IMR-90 (cell line): ENCODE measurements around the gene ST6GAL2. TPM values are rescaled to one million over a fixed set of nuclear protein-coding genes. Genes with fewer than 3 reads are reported as not detected.

Source experiments
- ATAC-seq: fragments of 200-7000 bp; cut with Tn5 transposase; 2 replicates; pipeline ENCODE4 v1.9.1; 2020; ENCODE audit warnings: low read depth, mild to moderate bottlenecking, moderate library complexity
- BruUV-seq: library from RNA; stranded (reverse); fragments of 400-500 nt; replicated peaks from 2 replicates; lab custom pipeline; 2021; lab: Mats Ljungman, UMichigan
- CTCF ChIA-PET: fragments of 300-600 bp; formaldehyde crosslinking; extraction: SDS; loops from one replicate; lab custom pipeline; 2021; ENCODE audit warnings: antibody characterized with exemption; lab: Yijun Ruan, JAX
- POLR2A ChIA-PET: fragments of 300-600 bp; sonication (Branson Sonifier 250); formaldehyde crosslinking; loops from one replicate; lab custom pipeline; 2022; ENCODE audit warnings: antibody characterized with exemption; ENCODE audit not compliant: unreplicated experiment; lab: Charles Lee
- DNase-seq: peaks from one replicate; pipeline ENCODE4 v3.0.0; 2013
- H2AFZ ChIP-seq: replicated peaks from 2 replicates; pipeline ENCODE3; 2013; ENCODE audit warnings: low read length, mild to moderate bottlenecking; ENCODE audit not compliant: poor library complexity
- H2AK5ac ChIP-seq: 2 replicates; pipeline ENCODE4 v1.6.1; 2013; ENCODE audit warnings: low read depth, low read length, inconsistent platforms
- H2AK9ac ChIP-seq: replicated peaks from 2 replicates; pipeline ENCODE3; 2013; ENCODE audit warnings: mild to moderate bottlenecking, low read depth, low read length, moderate library complexity; ENCODE audit not compliant: poor library complexity
- H2BK120ac ChIP-seq: 2 replicates; pipeline ENCODE4 v1.6.1; 2013; ENCODE audit warnings: low read depth, low read length, inconsistent platforms
- H2BK15ac ChIP-seq: 3 replicates; pipeline ENCODE4 v1.6.1; 2013; ENCODE audit warnings: low read depth, low read length, inconsistent platforms
- H2BK20ac ChIP-seq: 2 replicates; pipeline ENCODE4 v1.6.1; 2013; ENCODE audit warnings: low read depth, mild to moderate bottlenecking, inconsistent platforms, low read length, moderate library complexity
- H2BK5ac ChIP-seq: 2 replicates; pipeline ENCODE4 v1.6.1; 2013; ENCODE audit warnings: mild to moderate bottlenecking, low read depth, low read length, inconsistent platforms; ENCODE audit not compliant: poor library complexity, severe bottlenecking
- H3K14ac ChIP-seq: replicated peaks from 2 replicates; pipeline ENCODE4 v1.6.1; 2013; ENCODE audit warnings: low read depth, low read length, inconsistent platforms
- H3K18ac ChIP-seq: 2 replicates; pipeline ENCODE4 v1.6.1; 2013; ENCODE audit warnings: low read depth, low read length, control low read depth
- H3K23ac ChIP-seq: 2 replicates; pipeline ENCODE4 v1.6.1; 2013; ENCODE audit warnings: low read depth, low read length, inconsistent platforms
- H3K27ac ChIP-seq: 2 replicates; pipeline ENCODE4 v1.5.1; 2013; ENCODE audit warnings: mild to moderate bottlenecking, control low read depth, low read length; ENCODE audit not compliant: insufficient read depth
- H3K27me3 ChIP-seq: 2 replicates; pipeline ENCODE4 v1.6.1; 2013; ENCODE audit warnings: low read length; ENCODE audit not compliant: control insufficient read depth, insufficient read depth
- H3K36me3 ChIP-seq: 2 replicates; pipeline ENCODE4 v1.6.1; 2013; ENCODE audit warnings: low read length, mixed read lengths; ENCODE audit not compliant: control insufficient read depth, insufficient read depth
- H3K4ac ChIP-seq: 2 replicates; pipeline ENCODE4 v1.6.1; 2013; ENCODE audit warnings: low read depth, low read length, inconsistent platforms
- H3K4me1 ChIP-seq: 2 replicates; pipeline ENCODE4 v1.6.1; 2013; ENCODE audit warnings: low read length, mixed read lengths; ENCODE audit not compliant: control insufficient read depth, insufficient read depth
- H3K4me2 ChIP-seq: 2 replicates; pipeline ENCODE4 v1.6.1; 2013; ENCODE audit warnings: low read depth, mild to moderate bottlenecking, control low read depth, low read length, moderate library complexity
- H3K4me3 ChIP-seq: 2 replicates; pipeline ENCODE4 v1.5.1; 2013; ENCODE audit warnings: low read depth, mild to moderate bottlenecking, control low read depth, low read length, moderate library complexity; ENCODE audit not compliant: insufficient read depth
- H3K56ac ChIP-seq: 2 replicates; pipeline ENCODE4 v1.6.1; 2013; ENCODE audit warnings: low read length, inconsistent platforms; ENCODE audit not compliant: insufficient read depth; ENCODE audit errors: extremely low read depth
- H3K79me1 ChIP-seq, 2 experiments: 2 replicates each; pipeline ENCODE4 v1.6.1; 2013; ENCODE audit warnings: low read length in 2 of 2, inconsistent platforms in 1 of 2, low read depth in 1 of 2
- H3K9ac ChIP-seq: 2 replicates; pipeline ENCODE4 v1.6.1; 2013; ENCODE audit warnings: low read depth, low read length, control low read depth
- H3K9me1 ChIP-seq: 2 replicates; pipeline ENCODE4 v1.6.1; 2013; ENCODE audit warnings: low read length, inconsistent platforms; ENCODE audit not compliant: insufficient read depth
- H3K9me3 ChIP-seq: 2 replicates; pipeline ENCODE4 v1.6.1; 2013; ENCODE audit warnings: low read length; ENCODE audit not compliant: control insufficient read depth, insufficient read depth
- H4K20me1 ChIP-seq: 2 replicates; pipeline ENCODE4 v1.6.1; 2013; ENCODE audit warnings: low read length, inconsistent platforms; ENCODE audit not compliant: insufficient read depth
- H4K5ac ChIP-seq: 2 replicates; pipeline ENCODE4 v1.6.1; 2013; ENCODE audit warnings: mild to moderate bottlenecking, low read depth, low read length, control low read depth
- H4K8ac ChIP-seq, 2 experiments: 2 replicates each; pipeline ENCODE4 v1.6.1; 2013; ENCODE audit warnings: low read depth in 2 of 2, low read length in 2 of 2, control low read depth in 1 of 2, inconsistent platforms in 1 of 2
- H4K91ac ChIP-seq: 2 replicates; pipeline ENCODE4 v1.6.1; 2013; ENCODE audit warnings: low read depth, low read length, inconsistent platforms; ENCODE audit not compliant: insufficient read depth
- MAFK ChIP-seq: IDR thresholded peaks from 2 replicates; pipeline ENCODE4 v1.6.1; 2012; ENCODE audit warnings: low read depth, low read length, improper control_type of control experiment
- NFE2L2 ChIP-seq: fragments of 150-350 bp; IDR thresholded peaks from 2 replicates; pipeline ENCODE4 v1.6.1; 2016; ENCODE audit warnings: low read depth, mild to moderate bottlenecking, low read length
- RFX5 ChIP-seq: IDR thresholded peaks from 2 replicates; pipeline ENCODE4 v1.8.0; 2012; ENCODE audit warnings: low read depth, mild to moderate bottlenecking, low read length, moderate library complexity
- WGBS, 2 experiments: methylation state at CpG; one replicate each; pipeline versions ENCODE4 v1.1.5 to v1.1.7; 2013; ENCODE audit warnings: missing lambda C conversion rate in 2 of 2; ENCODE audit not compliant: insufficient read length in 1 of 2; ENCODE audit errors: extremely low coverage in 2 of 2; 5-methylcytosine and 5-hydroxymethylcytosine counted together
- dilution Hi-C: fragments of 300-500 bp; cut with HindIII; formaldehyde crosslinking; loops from one replicate; pipeline ENCODE4 v1.14.3; 2018; ENCODE audit warnings: low sequenced_read_pairs; ENCODE audit not compliant: unreplicated experiment
- in situ Hi-C: fragments of 300-500 bp; cut with MboI; formaldehyde crosslinking; loops from 3 replicates; pipeline ENCODE4 v1.14.3; 2019; ENCODE audit warnings: low sequenced_read_pairs, inconsistent platforms, mixed read lengths
- intact Hi-C: fragments of 100-400 bp; cut with micrococcal nuclease; formaldehyde crosslinking; loops from 2 replicates; pipeline ENCODE4 v1.10.0; 2022
- polyA plus RNA-seq, 3 experiments: library from polyadenylated mRNA; depleted of rRNA; stranded (reverse); fragments of >200 nt; gene quantifications; 2 replicates each; pipeline ENCODE4 v1.2.3, GENCODE V29; 2012; ENCODE audit warnings: low replicate concordance in 1 of 3
- total RNA-seq: library from RNA; depleted of rRNA; stranded (reverse); fragments of >200 nt; gene quantifications from 2 replicates; pipeline ENCODE4 v1.2.3, GENCODE V29; 2012

Gene ST6GAL2
- total and polyA plus RNA-seq, 2 of the 4 experiments (the other 2 are of a cell fraction) = not detected

DNA sequence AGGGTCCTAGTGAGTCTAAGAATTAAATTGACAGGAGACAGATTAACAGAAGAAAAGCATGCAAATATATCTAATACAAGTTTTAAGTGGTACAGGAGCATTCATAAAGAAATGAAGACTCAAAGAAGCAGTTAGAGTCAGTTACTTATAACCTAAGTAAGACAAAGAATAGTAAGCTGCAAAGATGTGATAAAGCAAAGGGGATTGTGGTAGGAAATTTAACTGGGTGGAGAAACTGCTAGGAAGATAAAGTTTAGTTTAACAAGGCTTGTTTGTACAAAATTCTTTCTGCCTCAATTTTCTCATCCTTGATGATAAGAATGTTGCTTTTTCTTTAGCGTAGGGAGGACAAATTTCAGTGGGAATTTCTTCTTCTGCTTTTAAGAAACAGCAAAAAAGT is 35.5 kb upstream of the ST6GAL2 start:
- dilution Hi-C loops = no loop called here
- Histone ChIP-seq H2AK5ac (no peak overlapping the region), H3K27ac (no peak overlapping the region), H2BK20ac (no peak overlapping the region), H3K14ac (no peak overlapping the region), H2AK9ac (no peak overlapping the region), H3K23ac (no peak overlapping the region), H3K9me3 (no peaks in the 10 kb centered on the region), H3K27me3 (no peaks in the 10 kb centered on the region), H3K9ac (no peak overlapping the region), H3K4me3 (no peak overlapping the region), H2AFZ (no peak overlapping the region), H3K4me1 (no peaks in the 10 kb centered on the region), H4K5ac (no peak overlapping the region), H4K8ac (no peak overlapping the region), H2BK15ac (no peak overlapping the region), H2BK120ac (no peak overlapping the region), H3K4me2 (no peak overlapping the region), H4K20me1 (no peaks in the 10 kb centered on the region), H3K9me1 (no peaks in the 10 kb centered on the region), H3K36me3 (no peaks in the 10 kb centered on the region), H3K79me1 (no peaks in the 10 kb centered on the region), H4K91ac (no peak overlapping the region), H2BK5ac (no peak overlapping the region), H3K56ac (no peak overlapping the region), H3K18ac (no peak overlapping the region), H3K4ac (no peak overlapping the region)
- TF ChIP-seq RFX5 = no peak
- no peak for TF ChIP-seq NFE2L2
- no peak for TF ChIP-seq MAFK
- ATAC-seq = no peak
- in situ Hi-C loops = no loop called here
- CTCF ChIA-PET = no interaction called here
- POLR2A ChIA-PET = no interaction called here
- no TSS peak for BruUV-seq
- intact Hi-C loops = no loop called here
- no peak for DNase-seq
- no CpG with 5 or more reads among the region's 1 CpG for WGBS, 2 experiments
